Fibroblast of pulmonary artery (primary cell): ENCODE data around the gene VAV2.

Experiments
- DNase-seq: peaks from one replicate; pipeline ENCODE4 v3.0.0-alpha.2; 2010; ENCODE audit warnings: low read depth
- H3K4me3 ChIP-seq: replicated peaks from 2 replicates; pipeline ENCODE4 v1.5.1; 2011; ENCODE audit warnings: low read depth, mild to moderate bottlenecking, control low read depth, low read length, moderate library complexity
- CTCF ChIP-seq: IDR thresholded peaks from 2 replicates; pipeline ENCODE4 v1.5.1; 2011; ENCODE audit warnings: mild to moderate bottlenecking, control low read depth, low read length, inconsistent platforms; ENCODE audit errors: missing control alignments

Gene VAV2

GRCh38 chr9:133834080-133834976 lies 157.8 kb downstream of the VAV2 start:
- no peak overlapping the region for H3K4me3 ChIP-seq
- DNase-seq: no peak
- TF ChIP-seq CTCF: no peak

GRCh38 chr9:133833388-133834025 lies 158.6 kb downstream of the VAV2 start:
- TF ChIP-seq CTCF: no peak
- no peak overlapping the region for H3K4me3 ChIP-seq

GRCh38 chr9:133832877-133833276 lies 159.2 kb downstream of the VAV2 start:
- no peak overlapping the region for H3K4me3 ChIP-seq
- TF ChIP-seq CTCF: no peak
- no peak for DNase-seq

More at GRCh38 chr9:133833388-133834025, 158.6 kb downstream of the VAV2 start:
- no peak for DNase-seq

GRCh38 chr9:133830711-133831110 lies 161.4 kb downstream of the VAV2 start:
- no peak for TF ChIP-seq CTCF
- DNase-seq: no peak
- H3K4me3 ChIP-seq: no peak overlapping the region

GRCh38 chr9:133830310-133830709 lies 161.8 kb downstream of the VAV2 start:
- DNase-seq: no peak
- TF ChIP-seq CTCF: no peak
- no peak overlapping the region for H3K4me3 ChIP-seq

GRCh38 chr9:133828338-133828997 lies 163.7 kb downstream of the VAV2 start:
- H3K4me3 ChIP-seq: no peak overlapping the region
- DNase-seq: no peak
- TF ChIP-seq CTCF: no peak
